Measurements from ENCODE around the gene GSG1L.
A peak's percentile ranks its signal among the peaks of the same experiment; 100 is the strongest.

The GSG1L gene

GRCh38 chr16:27847030-27847550 is 216.4 kb downstream of the GSG1L start:
- H3K4me3 ChIP-seq (replicated peaks in 1 of 2; ENCODE audit: low read depth in 2 of 2, low read length in 2 of 2), result no peak overlapping the region
- TF ChIP-seq CTCF (IDR thresholded peaks at IDR 0.05; ENCODE audit: low read depth, low read length), result no peak
- peak in 1 of 2 donors; percentile 3 for DNase-seq (ENCODE audit: low read depth in 2 of 2)

GRCh38 chr16:27844826-27845225 is 218.7 kb downstream of the GSG1L start:
- H3K4me3 ChIP-seq (replicated peaks in 1 of 2; ENCODE audit: low read depth in 2 of 2, low read length in 2 of 2), result no peak overlapping the region
- TF ChIP-seq CTCF (IDR thresholded peaks at IDR 0.05; ENCODE audit: low read depth, low read length), result no peak
- DNase-seq (ENCODE audit: low read depth in 2 of 2), result no peak

GRCh38 chr16:27843800-27844199 is 219.7 kb downstream of the GSG1L start:
- H3K4me3 ChIP-seq (replicated peaks in 1 of 2; ENCODE audit: low read depth in 2 of 2, low read length in 2 of 2), result no peak overlapping the region
- TF ChIP-seq CTCF (IDR thresholded peaks at IDR 0.05; ENCODE audit: low read depth, low read length), result no peak

GRCh38 chr16:27841911-27842310 is 221.6 kb downstream of the GSG1L start:
- no peak for TF ChIP-seq CTCF (IDR thresholded peaks at IDR 0.05; ENCODE audit: low read depth, low read length)
- no peak for DNase-seq (ENCODE audit: low read depth in 2 of 2)
- no peak overlapping the region for H3K4me3 ChIP-seq (replicated peaks in 1 of 2; ENCODE audit: low read depth in 2 of 2, low read length in 2 of 2)

More at GRCh38 chr16:27843800-27844199, 219.7 kb downstream of the GSG1L start:
- DNase-seq (ENCODE audit: low read depth in 2 of 2), result no peak

- no peak for TF ChIP-seq CTCF (IDR thresholded peaks at IDR 0.05; ENCODE audit: low read depth, low read length)
- DNase-seq (ENCODE audit: low read depth in 2 of 2), result no peak
These were observed 222.3 kb downstream of the GSG1L start for GRCh38 chr16:27841061-27841801.

GRCh38 chr16:27840311-27841060 is 223.0 kb downstream of the GSG1L start:
- no peak overlapping the region for H3K4me3 ChIP-seq (replicated peaks in 1 of 2; ENCODE audit: low read depth in 2 of 2, low read length in 2 of 2)
- TF ChIP-seq CTCF (IDR thresholded peaks at IDR 0.05; ENCODE audit: low read depth, low read length), result no peak
- no peak for DNase-seq (ENCODE audit: low read depth in 2 of 2)

More at GRCh38 chr16:27841061-27841801, 222.3 kb downstream of the GSG1L start:
- no peak overlapping the region for H3K4me3 ChIP-seq (replicated peaks in 1 of 2; ENCODE audit: low read depth in 2 of 2, low read length in 2 of 2)
